Stimulated activated CD4-positive, alpha-beta T cell treated with anti-CD3 and anti-CD28 coated beads, Interleukin-4, amount 100 ng/mL, for 1 hour (primary cell): ENCODE data around the gene IL22RA2.

Experiments
- DNase-seq: peaks from one replicate; pipeline ENCODE4 v3.0.0-alpha.2; 2020

Gene IL22RA2

DNA sequence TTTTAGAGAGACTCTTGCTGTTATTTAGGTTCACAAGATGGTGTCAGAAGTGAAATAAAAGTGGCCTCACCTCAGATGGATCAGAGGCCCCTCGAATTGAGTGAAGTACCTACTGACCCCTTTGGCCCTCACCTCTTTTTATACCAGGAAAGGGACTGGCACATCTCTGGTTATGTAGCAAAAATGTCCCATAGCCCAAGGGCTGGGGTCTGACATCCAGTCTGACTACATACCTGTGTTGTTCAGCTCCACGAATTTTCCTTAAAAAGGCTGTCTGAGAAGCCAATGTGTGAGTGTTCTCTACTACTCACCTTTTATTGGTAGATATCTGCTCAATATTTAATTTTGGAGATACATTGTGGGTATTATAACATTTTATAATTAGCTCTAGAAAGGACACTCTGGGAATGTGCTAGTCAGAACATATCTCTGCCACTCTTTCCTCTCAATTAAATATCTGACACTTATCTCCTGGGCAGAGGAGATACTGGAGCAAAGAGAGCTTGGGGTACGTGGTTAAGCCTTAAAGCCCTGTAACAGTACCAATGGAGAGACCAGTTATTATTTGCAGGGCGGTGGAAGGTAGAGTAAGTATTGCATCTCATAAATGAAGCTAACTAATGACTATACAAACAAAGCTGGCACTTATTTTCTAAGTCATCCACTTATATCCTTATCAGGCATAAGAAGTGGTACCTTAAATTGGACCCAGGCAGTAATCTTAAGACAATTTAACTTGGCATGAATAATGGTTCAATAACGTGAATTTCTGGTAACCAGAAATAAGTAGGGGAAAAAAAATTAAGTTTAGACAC is 20.0 kb upstream of the IL22RA2 start:
- no peak for DNase-seq

DNA sequence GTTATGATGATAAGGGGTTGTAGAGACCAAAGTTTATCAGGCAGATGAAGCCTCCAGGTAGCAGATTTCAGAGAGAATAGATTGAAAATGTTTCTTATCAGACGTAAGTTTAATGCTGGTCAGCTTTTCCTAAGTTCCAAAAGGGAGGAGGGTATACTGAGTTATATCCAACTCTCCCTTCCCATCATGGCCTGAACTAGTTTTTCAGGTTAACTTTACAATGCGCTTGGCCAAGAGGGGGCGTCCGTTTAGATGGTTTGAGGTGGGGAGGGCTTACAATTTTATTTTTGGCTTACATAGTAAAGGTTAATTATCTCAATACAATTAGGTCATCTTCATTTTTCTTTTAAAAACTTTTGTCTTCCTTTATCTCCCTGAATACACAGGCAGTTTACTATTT is 19.4 kb upstream of the IL22RA2 start:
- DNase-seq = no peak

- no peak for DNase-seq
Measured at GRCh38 chr6:137191670-137192069, 18.2 kb upstream of the IL22RA2 start.

DNA sequence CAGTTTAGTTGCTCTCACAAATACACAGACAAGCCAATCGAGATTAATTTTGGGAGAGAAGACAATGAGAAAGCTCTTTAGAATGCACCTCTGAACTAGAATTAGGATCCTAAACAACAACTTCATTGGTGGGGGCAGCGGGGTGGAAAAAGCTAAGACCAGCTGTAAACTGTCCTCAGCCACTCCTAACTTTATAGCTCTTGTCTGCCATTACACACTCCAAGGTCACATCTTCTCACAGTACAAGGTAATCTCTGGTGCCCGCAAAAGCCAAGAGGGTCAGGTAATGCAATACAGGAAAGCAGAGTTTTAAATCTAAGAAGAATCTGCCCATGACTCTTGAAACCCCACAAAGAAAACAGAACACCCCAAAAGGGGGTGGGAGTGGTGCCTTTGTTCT is 17.8 kb upstream of the IL22RA2 start:
- no peak for DNase-seq

GRCh38 chr6:137190583-137191094 is 17.2 kb upstream of the IL22RA2 start:
- DNase-seq = no peak

GRCh38 chr6:137188855-137189254 is 15.4 kb upstream of the IL22RA2 start:
- no peak for DNase-seq

DNA sequence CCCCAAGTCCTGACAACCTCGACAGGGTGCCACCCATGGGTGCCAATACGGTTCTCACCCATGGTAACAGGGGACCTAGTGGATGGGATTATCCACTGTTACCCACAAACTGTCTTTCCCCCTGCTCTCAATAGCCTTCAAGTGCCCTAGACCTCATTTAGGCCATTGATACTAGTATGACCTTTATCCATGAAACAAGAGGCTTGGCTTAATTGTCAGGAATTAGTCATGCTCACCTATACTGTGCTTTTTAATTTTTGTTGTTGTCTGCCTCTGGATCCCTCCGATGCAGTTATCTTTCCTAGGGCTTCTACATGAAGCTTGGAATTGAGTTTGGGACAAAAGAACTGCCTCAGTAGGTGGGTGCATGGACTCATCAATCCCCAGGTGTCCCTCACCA is 11.8 kb upstream of the IL22RA2 start:
- DNase-seq = no peak

DNA sequence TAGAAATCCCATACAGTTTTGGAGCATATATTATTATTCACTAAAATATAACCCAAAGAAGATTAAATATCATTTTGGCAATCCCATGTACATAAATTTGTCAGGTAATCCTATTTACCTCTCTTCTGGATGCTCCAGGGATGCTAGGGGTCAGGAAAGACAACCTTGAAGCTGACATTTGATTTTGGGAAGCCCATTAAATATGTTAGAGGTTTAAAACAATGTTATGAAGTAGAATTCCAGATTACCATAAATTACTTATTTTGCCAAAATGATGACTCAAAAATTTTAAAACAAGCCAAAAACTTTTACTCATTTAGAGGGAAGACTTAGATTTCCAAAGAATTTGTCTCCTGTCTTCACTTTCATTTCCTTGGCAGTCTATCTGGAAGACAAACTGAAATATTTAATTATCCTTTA is 9.2 kb upstream of the IL22RA2 start:
- DNase-seq = no peak

- DNase-seq = no peak
Measured at GRCh38 chr6:137181891-137182653, 8.6 kb upstream of the IL22RA2 start.

DNA sequence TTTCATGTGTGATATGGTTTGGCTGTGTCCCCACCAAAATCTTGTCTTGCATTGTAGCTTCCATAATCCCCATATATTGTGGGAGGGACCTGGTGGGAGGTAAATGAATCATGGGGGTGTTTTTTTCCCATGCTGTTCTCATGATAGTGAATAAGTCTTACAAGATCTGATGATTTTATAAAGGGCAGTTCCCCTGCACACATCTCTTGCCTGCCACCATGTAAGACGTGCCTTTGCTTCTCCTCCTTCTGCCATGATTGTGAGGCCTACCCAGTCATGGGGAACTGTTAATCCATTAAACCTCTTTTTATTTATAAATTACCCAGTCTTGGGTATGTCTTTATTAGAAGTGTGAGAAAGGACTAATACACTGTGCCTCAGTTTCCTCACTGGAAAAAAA is 4.2 kb upstream of the IL22RA2 start:
- no peak for DNase-seq

- no peak for DNase-seq
Measured at GRCh38 chr6:137176729-137177128, 3.3 kb upstream of the IL22RA2 start.

GRCh38 chr6:137175868-137176245 is 2.4 kb upstream of the IL22RA2 start:
- DNase-seq = no peak

- DNase-seq = no peak
Measured at GRCh38 chr6:137175157-137175867, 1.9 kb upstream of the IL22RA2 start.

- no peak for DNase-seq
Measured at GRCh38 chr6:137172734-137173431, 561 bp downstream of the IL22RA2 start.

DNA sequence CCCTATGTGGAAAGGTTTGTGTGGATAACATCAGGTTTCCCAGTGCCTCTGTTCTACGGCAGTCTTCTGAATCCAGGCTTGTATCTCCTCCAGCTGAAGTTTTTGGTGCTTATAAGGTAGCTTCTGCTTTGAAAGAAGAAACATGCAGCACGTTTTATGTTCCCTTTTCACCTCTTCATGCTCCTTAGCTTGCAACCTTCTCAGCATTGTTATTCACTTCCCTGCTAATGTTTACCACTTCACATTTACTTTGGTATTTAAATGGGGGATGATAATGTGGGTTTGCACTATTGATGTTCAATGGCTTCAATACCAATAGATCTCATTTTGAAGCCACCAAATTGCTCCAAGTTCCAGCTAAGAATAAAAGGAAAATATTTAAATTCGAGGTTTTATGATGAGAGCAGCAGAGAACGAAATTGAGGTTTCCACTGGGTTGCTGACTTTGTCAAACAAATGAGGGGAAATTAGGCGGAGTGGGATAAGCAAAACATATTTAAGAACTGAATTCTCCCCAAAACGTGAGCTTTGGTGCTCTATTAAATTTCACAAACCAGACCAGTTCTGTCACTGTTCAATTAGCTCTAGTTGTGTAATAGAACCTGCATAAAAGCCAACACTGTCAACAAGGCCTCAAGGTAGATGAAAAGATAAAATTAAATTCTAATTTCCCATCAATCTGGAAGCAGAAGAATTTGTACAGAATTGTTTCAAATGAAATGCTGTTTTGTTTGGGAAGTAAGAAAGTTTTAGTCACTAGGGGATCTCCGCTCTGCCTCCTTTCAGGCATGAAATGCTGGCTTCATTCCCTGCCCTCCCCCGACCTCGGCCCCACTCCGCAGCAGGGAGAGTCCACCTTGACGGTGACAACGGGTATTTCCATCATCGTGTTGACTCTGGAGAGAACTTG is 1.4 kb downstream of the IL22RA2 start:
- DNase-seq = no peak

GRCh38 chr6:137171053-137171374 is 2.4 kb downstream of the IL22RA2 start:
- no peak for DNase-seq

DNA sequence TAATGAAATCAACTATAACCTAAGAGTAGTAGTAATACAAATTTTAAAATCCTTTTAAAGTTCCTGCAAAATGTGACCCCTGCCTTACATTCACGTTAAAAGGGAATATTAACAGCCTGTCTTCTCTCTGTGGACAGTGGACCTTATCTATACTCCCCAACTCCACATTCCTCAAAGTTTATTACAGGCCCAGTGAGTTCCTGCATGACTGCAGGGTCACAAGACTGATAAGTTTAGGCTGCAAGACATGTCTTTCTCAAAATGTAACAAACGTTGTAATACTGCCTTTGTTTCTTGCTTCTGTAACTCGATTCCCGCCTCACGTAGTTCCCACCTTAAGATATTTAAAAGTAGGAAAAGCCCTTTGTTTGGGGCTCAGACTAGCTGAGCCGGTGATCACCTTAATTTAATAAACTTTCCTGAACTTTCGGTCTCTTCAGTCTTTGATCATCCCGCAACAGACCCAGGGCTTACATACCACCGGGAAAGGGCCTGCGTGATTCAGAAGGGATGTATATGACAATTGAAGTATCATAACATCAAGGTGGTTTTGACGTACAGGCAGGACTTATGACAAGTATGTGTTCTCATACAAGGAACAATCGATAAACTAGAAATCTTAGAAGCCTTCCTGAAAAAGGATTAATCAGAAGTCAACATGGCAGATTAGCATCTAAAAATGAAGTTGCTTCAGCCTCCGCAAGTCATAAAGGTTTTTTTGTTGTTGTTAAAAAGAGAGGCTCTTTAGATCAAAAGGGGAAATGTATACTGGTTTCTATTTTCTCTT is 3.0 kb downstream of the IL22RA2 start:
- DNase-seq = no peak

- DNase-seq = no peak
Measured at GRCh38 chr6:137167702-137168377, 5.6 kb downstream of the IL22RA2 start.

DNA sequence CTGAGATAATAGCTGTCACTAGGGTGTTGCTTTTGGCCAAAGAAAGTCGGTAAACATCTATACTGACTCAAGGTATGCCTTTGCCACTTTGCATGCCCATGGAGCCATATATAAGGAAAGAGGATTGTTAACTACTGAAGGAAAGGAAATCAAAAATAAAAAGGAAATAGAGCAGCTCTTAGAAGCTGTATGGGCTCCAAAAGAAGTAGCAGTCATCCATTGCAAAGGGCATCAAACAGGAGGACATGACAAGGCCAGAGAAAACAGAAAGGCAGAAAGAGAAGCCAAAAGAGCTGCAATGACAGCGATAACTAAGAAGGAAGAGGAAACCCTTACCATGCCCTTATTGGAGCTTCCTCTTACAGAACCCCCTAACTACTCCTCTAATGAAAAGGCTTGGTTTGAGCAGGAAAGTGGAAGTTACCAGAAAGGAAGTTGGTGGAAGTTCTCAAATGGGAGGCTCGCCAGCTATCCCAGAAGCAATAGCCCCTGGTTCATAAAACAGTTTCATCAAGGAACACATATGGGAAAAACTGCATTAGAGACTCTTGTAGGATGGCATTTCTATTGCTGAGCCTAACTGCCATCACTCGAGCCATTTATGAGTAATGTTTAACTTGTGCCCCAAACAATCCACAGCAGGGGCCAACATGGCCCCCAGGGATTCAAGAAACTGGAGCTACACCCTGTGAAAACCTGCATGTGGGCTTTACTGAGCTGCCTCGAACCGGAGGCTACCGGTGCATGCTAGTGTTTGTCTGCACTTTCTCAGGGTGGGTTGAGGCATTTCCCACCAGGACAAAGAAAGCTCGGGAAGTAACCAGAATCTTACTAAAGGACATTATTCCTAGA is 7.0 kb downstream of the IL22RA2 start:
- DNase-seq = no peak
